ACC112 (cell line): ENCODE results near the gene CHKA.

Experiments
- H2AFZ ChIP-seq: fragments of 200-600 bp; sonication (generic); one replicate; pipeline ENCODE4 v1.6.0; 2017; ENCODE audit warnings: antibody characterized with exemption, low read length; ENCODE audit not compliant: unreplicated experiment
- H3K27ac ChIP-seq: fragments of 200-600 bp; sonication (generic); 2 replicates; pipeline ENCODE4 v1.5.1; 2014; ENCODE audit warnings: low read depth, mild to moderate bottlenecking, antibody characterized with exemption, low read length, moderate library complexity
- H3K27me3 ChIP-seq: fragments of 200-600 bp; sonication (generic); 2 replicates; pipeline ENCODE4 v1.6.1; 2014; ENCODE audit warnings: mild to moderate bottlenecking, antibody characterized with exemption, low read length, moderate library complexity, mixed read lengths; ENCODE audit not compliant: insufficient read depth
- H3K36me3 ChIP-seq: fragments of 200-600 bp; sonication (generic); 2 replicates; pipeline ENCODE4 v1.6.1; 2016; ENCODE audit warnings: mild to moderate bottlenecking, antibody characterized with exemption, low read length, moderate library complexity, mixed read lengths; ENCODE audit not compliant: insufficient read depth
- H3K4me1 ChIP-seq: fragments of 200-600 bp; sonication (generic); one replicate; pipeline ENCODE4 v1.6.1; 2016; ENCODE audit warnings: low read length, mixed read lengths; ENCODE audit not compliant: insufficient read depth, unreplicated experiment, control insufficient read depth
- H3K4me3 ChIP-seq: fragments of 200-600 bp; sonication (generic); 2 replicates; pipeline ENCODE4 v1.5.1; 2014; ENCODE audit warnings: mild to moderate bottlenecking, low read depth, low read length
- H3K79me2 ChIP-seq: fragments of 200-600 bp; sonication (generic); one replicate; pipeline ENCODE4 v1.6.0; 2016; ENCODE audit warnings: low read length; ENCODE audit not compliant: control insufficient read depth, unreplicated experiment, insufficient read depth

The CHKA gene

GRCh38 chr11:68037411-68038225, 83.6 kb downstream of the CHKA start:
- Histone ChIP-seq H3K27me3 (no peaks in the 10 kb centered on the region), H3K79me2 (peaks cover 47% of the 10 kb centered on the region), H3K27ac (peak overlapping the region; percentile 82; the same call in 1 of the 2 replicates), H3K4me1 (peaks cover 19% of the 10 kb centered on the region), H3K4me3 (no peak overlapping the region; the same call in 1 of the 2 replicates), H2AFZ (no peak overlapping the region), H3K36me3 (peaks cover 6% of the 10 kb centered on the region; the same call in 1 of the 2 replicates)

GRCh38 chr11:68036717-68037239, 84.4 kb downstream of the CHKA start:
- Histone ChIP-seq H3K27me3 (no peaks in the 10 kb centered on the region), H3K4me3 (no peak overlapping the region), H3K79me2 (peaks cover 44% of the 10 kb centered on the region), H3K4me1 (peaks cover 24% of the 10 kb centered on the region), H3K27ac (no peak overlapping the region), H2AFZ (no peak overlapping the region), H3K36me3 (peaks cover 6% of the 10 kb centered on the region; the same call in 1 of the 2 replicates)

GRCh38 chr11:68036141-68036716, 85.0 kb downstream of the CHKA start:
- Histone ChIP-seq H2AFZ (no peak overlapping the region), H3K4me3 (no peak overlapping the region), H3K79me2 (peaks cover 44% of the 10 kb centered on the region), H3K27ac (no peak overlapping the region), H3K4me1 (peaks cover 25% of the 10 kb centered on the region), H3K27me3 (no peaks in the 10 kb centered on the region), H3K36me3 (peaks cover 6% of the 10 kb centered on the region; the same call in 1 of the 2 replicates)

GRCh38 chr11:68035266-68035876, 85.8 kb downstream of the CHKA start:
- H3K79me2 ChIP-seq = peaks cover 42% of the 10 kb centered on the region
- no peaks in the 10 kb centered on the region for H3K27me3 ChIP-seq
- no peak overlapping the region for H3K4me3 ChIP-seq
- peaks cover 6% of the 10 kb centered on the region; the same call in 1 of the 2 replicates for H3K36me3 ChIP-seq
- no peak overlapping the region for H3K27ac ChIP-seq
- peaks cover 19% of the 10 kb centered on the region for H3K4me1 ChIP-seq
- no peak overlapping the region for H2AFZ ChIP-seq

GRCh38 chr11:68033708-68034045, 87.5 kb downstream of the CHKA start:
- Histone ChIP-seq H3K27me3 (no peaks in the 10 kb centered on the region), H3K27ac (no peak overlapping the region), H3K4me3 (no peak overlapping the region), H2AFZ (no peak overlapping the region), H3K36me3 (peaks cover 6% of the 10 kb centered on the region; the same call in 1 of the 2 replicates), H3K79me2 (peaks cover 25% of the 10 kb centered on the region), H3K4me1 (peaks cover 32% of the 10 kb centered on the region)

GRCh38 chr11:68032997-68033707, 88.0 kb downstream of the CHKA start:
- H3K36me3 ChIP-seq = peaks cover 6% of the 10 kb centered on the region; the same call in 1 of the 2 replicates
- H3K4me3 ChIP-seq = no peak overlapping the region
- no peaks in the 10 kb centered on the region for H3K27me3 ChIP-seq
- H2AFZ ChIP-seq = no peak overlapping the region
- H3K27ac ChIP-seq = no peak overlapping the region
- H3K79me2 ChIP-seq = peaks cover 20% of the 10 kb centered on the region
- peaks cover 32% of the 10 kb centered on the region for H3K4me1 ChIP-seq

- Histone ChIP-seq H3K4me1 (peaks cover 38% of the 10 kb centered on the region), H3K79me2 (peaks cover 20% of the 10 kb centered on the region), H3K27ac (no peak overlapping the region), H3K27me3 (no peaks in the 10 kb centered on the region), H3K36me3 (peaks cover 6% of the 10 kb centered on the region; the same call in 1 of the 2 replicates), H3K4me3 (peak overlapping the region; percentile 95; the same call in 1 of the 2 replicates), H2AFZ (no peak overlapping the region)
These were observed 89.2 kb downstream of the CHKA start for GRCh38 chr11:68032003-68032402.

GRCh38 chr11:68031144-68031464, 90.1 kb downstream of the CHKA start:
- Histone ChIP-seq H3K79me2 (peaks cover 20% of the 10 kb centered on the region), H3K36me3 (peaks cover 6% of the 10 kb centered on the region; the same call in 1 of the 2 replicates), H3K27me3 (no peaks in the 10 kb centered on the region), H2AFZ (peak overlapping the region; percentile 79), H3K27ac (peak overlapping the region; percentile 50), H3K4me1 (peaks cover 43% of the 10 kb centered on the region), H3K4me3 (peak overlapping the region; percentile 95)

GRCh38 chr11:68030318-68031143, 90.7 kb downstream of the CHKA start, which contains the start of gene NDUFS8:
TSS of gene NDUFS8 (plus strand) at chr11:68030681. CDS start at chr11:68032152, 1,471 bp downstream.
- H3K27ac ChIP-seq = peak within 1 kb of the TSS; percentile 86
- H2AFZ ChIP-seq = peak within 1 kb of the TSS; percentile 79
- peaks cover 43% of the 10 kb centered on the region for H3K4me1 ChIP-seq

More at GRCh38 chr11:68030318-68031143, 90.7 kb downstream of the CHKA start, which contains the start of gene NDUFS8:
- Histone ChIP-seq H3K27me3 (no peaks in the 10 kb centered on the region), H3K4me3 (peak within 1 kb of the TSS; percentile 95), H3K36me3 (peaks cover 6% of the 10 kb centered on the region; the same call in 1 of the 2 replicates), H3K79me2 (peaks cover 20% of the 10 kb centered on the region)
